ENCODE data around the gene CST9.

CST9 gene

GRCh38 chr20:23640018-23640601, 34.4 kb upstream of the CST9 start:
- TF ChIP-seq EZH2 (IDR thresholded peaks at IDR 0.05; ENCODE audit: borderline replicate concordance, low read depth, low read length, severe bottlenecking): no peak
- TF ChIP-seq CTCF (IDR thresholded peaks at IDR 0.05; ENCODE audit: borderline replicate concordance, extremely low read depth, low read length, poor library complexity, severe bottlenecking): no peak
- H3K4me3 ChIP-seq (ENCODE audit: low read depth in 1 of 2, low read length in 2 of 2): no peak overlapping the region
- ATAC-seq (ENCODE audit: insufficient read depth, low read depth) (no peak), DNase-seq (no peak)
- H3K79me2 ChIP-seq (ENCODE audit: insufficient read depth, low read length): no peaks in the 10 kb centered on the region
- no peaks in the 10 kb centered on the region for H3K36me3 ChIP-seq (ENCODE audit: insufficient read depth, low read length)
- no peak overlapping the region for H2AFZ ChIP-seq (ENCODE audit: low read depth, low read length)
- no peaks in the 10 kb centered on the region for H3K9me3 ChIP-seq (ENCODE audit: insufficient read depth, low read length, severe bottlenecking)
- no peaks in the 10 kb centered on the region for H3K4me1 ChIP-seq (ENCODE audit: insufficient read depth, low read length)
- peaks cover 7% of the 10 kb centered on the region for H3K27me3 ChIP-seq (ENCODE audit: insufficient read depth, low read length, poor library complexity)
- no peak overlapping the region for H3K9ac ChIP-seq (ENCODE audit: low read depth, low read length)
- no peak overlapping the region for H3K27ac ChIP-seq (ENCODE audit: low read length)
- no peaks in the 10 kb centered on the region for H4K20me1 ChIP-seq (ENCODE audit: insufficient read depth, low read length)
- H3K4me2 ChIP-seq (ENCODE audit: insufficient read depth, low read length): no peak overlapping the region

- H3K27ac ChIP-seq (ENCODE audit: low read length): no peak overlapping the region
- no peak for ATAC-seq (ENCODE audit: insufficient read depth, low read depth)
- H3K79me2 ChIP-seq (ENCODE audit: insufficient read depth, low read length): no peaks in the 10 kb centered on the region
These were observed 33.8 kb upstream of the CST9 start for GRCh38 chr20:23639490-23639958.

GRCh38 chr20:23638309-23638708, 32.6 kb upstream of the CST9 start:
- Histone ChIP-seq H3K4me1 (ENCODE audit: insufficient read depth, low read length) (no peaks in the 10 kb centered on the region), H3K79me2 (ENCODE audit: insufficient read depth, low read length) (no peaks in the 10 kb centered on the region), H3K27ac (ENCODE audit: low read length) (no peak overlapping the region), H3K4me2 (ENCODE audit: insufficient read depth, low read length) (no peak overlapping the region), H2AFZ (ENCODE audit: low read depth, low read length) (no peak overlapping the region), H4K20me1 (ENCODE audit: insufficient read depth, low read length) (peaks cover 3% of the 10 kb centered on the region; the same call in 1 of the 2 replicates), H3K36me3 (ENCODE audit: insufficient read depth, low read length) (no peaks in the 10 kb centered on the region), H3K27me3 (ENCODE audit: insufficient read depth, low read length, poor library complexity) (peaks cover 7% of the 10 kb centered on the region), H3K9me3 (ENCODE audit: insufficient read depth, low read length, severe bottlenecking) (no peaks in the 10 kb centered on the region), H3K9ac (ENCODE audit: low read depth, low read length) (no peak overlapping the region), H3K4me3 (ENCODE audit: low read depth in 1 of 2, low read length in 2 of 2) (no peak overlapping the region)
- TF ChIP-seq EZH2 (IDR thresholded peaks at IDR 0.05; ENCODE audit: borderline replicate concordance, low read depth, low read length, severe bottlenecking): no peak
- TF ChIP-seq CTCF (IDR thresholded peaks at IDR 0.05; ENCODE audit: borderline replicate concordance, extremely low read depth, low read length, poor library complexity, severe bottlenecking): no peak
- ATAC-seq (ENCODE audit: insufficient read depth, low read depth): no peak
- DNase-seq: no peak

More at GRCh38 chr20:23639490-23639958, 33.8 kb upstream of the CST9 start:
- no peaks in the 10 kb centered on the region for H3K36me3 ChIP-seq (ENCODE audit: insufficient read depth, low read length)
- no peaks in the 10 kb centered on the region for H4K20me1 ChIP-seq (ENCODE audit: insufficient read depth, low read length)
- no peak overlapping the region for H2AFZ ChIP-seq (ENCODE audit: low read depth, low read length)
- no peak overlapping the region for H3K9ac ChIP-seq (ENCODE audit: low read depth, low read length)
- H3K4me1 ChIP-seq (ENCODE audit: insufficient read depth, low read length): no peaks in the 10 kb centered on the region
- H3K4me2 ChIP-seq (ENCODE audit: insufficient read depth, low read length): no peak overlapping the region
- TF ChIP-seq EZH2 (IDR thresholded peaks at IDR 0.05; ENCODE audit: borderline replicate concordance, low read depth, low read length, severe bottlenecking): no peak
- no peak for TF ChIP-seq CTCF (IDR thresholded peaks at IDR 0.05; ENCODE audit: borderline replicate concordance, extremely low read depth, low read length, poor library complexity, severe bottlenecking)
- DNase-seq: no peak
- peaks cover 7% of the 10 kb centered on the region for H3K27me3 ChIP-seq (ENCODE audit: insufficient read depth, low read length, poor library complexity)
- H3K4me3 ChIP-seq (ENCODE audit: low read depth in 1 of 2, low read length in 2 of 2): no peak overlapping the region
- H3K9me3 ChIP-seq (ENCODE audit: insufficient read depth, low read length, severe bottlenecking): no peaks in the 10 kb centered on the region

Measured in DND-41 (cell line).